Measurements from ENCODE around the gene NELL1.

NELL1 gene

DNA sequence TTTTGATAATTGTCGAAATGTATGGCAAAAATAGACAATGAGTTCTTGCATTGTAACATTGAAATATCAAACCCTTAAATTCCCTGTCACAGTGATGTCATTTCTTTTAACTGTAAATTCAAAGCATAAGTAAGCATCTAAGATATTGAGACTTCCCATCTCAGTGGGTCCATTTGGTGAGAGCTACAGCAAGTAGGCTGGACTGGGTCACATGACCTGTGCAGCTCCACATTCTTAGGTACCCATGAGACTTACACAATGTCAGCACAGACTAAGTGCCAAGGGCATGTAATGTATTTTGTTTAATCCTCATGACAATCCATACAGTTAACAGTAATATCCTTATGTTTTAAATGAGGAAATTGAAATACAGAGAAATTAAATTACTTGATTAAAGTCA is 210.7 kb downstream of the NELL1 start:
- no peak overlapping the region for H3K4me3 ChIP-seq (ENCODE audit: control insufficient read depth, low read depth, low read length)
- TF ChIP-seq, protein P1, sequence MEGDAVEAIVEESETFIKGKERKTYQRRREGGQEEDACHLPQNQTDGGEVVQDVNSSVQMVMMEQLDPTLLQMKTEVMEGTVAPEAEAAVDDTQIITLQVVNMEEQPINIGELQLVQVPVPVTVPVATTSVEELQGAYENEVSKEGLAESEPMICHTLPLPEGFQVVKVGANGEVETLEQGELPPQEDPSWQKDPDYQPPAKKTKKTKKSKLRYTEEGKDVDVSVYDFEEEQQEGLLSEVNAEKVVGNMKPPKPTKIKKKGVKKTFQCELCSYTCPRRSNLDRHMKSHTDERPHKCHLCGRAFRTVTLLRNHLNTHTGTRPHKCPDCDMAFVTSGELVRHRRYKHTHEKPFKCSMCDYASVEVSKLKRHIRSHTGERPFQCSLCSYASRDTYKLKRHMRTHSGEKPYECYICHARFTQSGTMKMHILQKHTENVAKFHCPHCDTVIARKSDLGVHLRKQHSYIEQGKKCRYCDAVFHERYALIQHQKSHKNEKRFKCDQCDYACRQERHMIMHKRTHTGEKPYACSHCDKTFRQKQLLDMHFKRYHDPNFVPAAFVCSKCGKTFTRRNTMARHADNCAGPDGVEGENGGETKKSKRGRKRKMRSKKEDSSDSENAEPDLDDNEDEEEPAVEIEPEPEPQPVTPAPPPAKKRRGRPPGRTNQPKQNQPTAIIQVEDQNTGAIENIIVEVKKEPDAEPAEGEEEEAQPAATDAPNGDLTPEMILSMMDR (IDR thresholded peaks at IDR 0.05; ENCODE audit: control insufficient read depth, insufficient read depth, low read depth, low read length, missing control alignments), result no peak
- DNase-seq (ENCODE audit: low read depth), result no peak

DNA sequence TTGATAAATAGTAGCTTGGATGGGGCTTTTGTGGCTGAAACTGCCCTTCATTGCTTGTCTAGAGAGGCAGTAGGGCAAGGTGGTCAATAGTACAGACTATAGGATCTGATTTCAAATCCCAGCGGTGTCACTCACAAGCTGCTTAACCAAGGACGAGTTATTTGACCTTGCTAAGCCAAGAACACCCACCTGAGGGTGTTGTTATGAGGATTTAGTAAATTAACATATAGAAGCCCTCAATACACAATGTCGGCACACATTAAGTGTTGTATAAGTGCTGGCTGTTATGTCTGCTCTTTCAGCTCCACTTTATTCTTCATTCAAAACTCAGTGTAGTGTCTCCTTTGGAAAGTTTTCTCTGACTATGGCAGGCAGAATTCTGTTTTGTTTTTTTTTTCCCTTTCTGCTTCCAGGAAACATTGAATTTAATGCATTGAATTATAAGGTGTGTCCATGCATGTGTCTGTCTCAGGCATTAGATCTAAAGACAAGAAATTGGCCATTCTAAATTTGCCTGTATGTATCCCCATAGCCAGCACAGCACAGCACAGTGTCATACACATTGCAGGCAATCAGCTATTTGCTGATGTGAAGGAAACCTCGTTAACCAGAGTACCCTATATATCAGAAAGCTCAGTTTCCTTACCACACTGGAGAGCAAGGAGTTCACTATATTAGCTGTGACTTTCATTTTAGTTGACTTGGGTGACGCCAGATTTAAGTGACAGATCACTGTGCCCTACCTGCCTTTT is 212.1 kb downstream of the NELL1 start:
- no peak overlapping the region for H3K4me3 ChIP-seq (ENCODE audit: control insufficient read depth, low read depth, low read length)
- no peak for DNase-seq (ENCODE audit: low read depth)

DNA sequence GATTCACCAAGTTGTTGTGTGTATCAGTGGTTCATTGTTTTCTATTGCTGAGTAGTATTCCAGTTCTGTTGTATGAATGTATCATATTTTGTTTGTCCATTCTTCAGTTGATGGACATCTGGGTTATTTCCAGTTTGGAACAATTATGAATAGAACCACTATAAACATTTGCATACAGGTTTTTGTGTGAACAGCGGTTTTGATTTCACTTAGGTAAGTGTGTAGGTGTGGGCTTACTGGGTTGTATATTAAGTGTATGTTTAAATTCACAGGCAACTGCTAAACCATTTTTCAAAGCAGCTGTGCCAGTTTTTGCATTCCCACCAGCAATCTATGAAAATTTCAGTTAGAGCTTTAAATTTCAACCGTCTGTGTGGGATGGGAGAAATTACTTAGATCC is 217.8 kb downstream of the NELL1 start:
- TF ChIP-seq, protein P1 (IDR thresholded peaks at IDR 0.05; ENCODE audit: control insufficient read depth, insufficient read depth, low read depth, low read length, missing control alignments), result no peak
- H3K4me3 ChIP-seq (ENCODE audit: control insufficient read depth, low read depth, low read length), result no peak overlapping the region
- DNase-seq (ENCODE audit: low read depth), result no peak

More for the DNA sequence above, 212.1 kb downstream of the NELL1 start:
- TF ChIP-seq, protein P1 (IDR thresholded peaks at IDR 0.05; ENCODE audit: control insufficient read depth, insufficient read depth, low read depth, low read length, missing control alignments), result no peak

DNA sequence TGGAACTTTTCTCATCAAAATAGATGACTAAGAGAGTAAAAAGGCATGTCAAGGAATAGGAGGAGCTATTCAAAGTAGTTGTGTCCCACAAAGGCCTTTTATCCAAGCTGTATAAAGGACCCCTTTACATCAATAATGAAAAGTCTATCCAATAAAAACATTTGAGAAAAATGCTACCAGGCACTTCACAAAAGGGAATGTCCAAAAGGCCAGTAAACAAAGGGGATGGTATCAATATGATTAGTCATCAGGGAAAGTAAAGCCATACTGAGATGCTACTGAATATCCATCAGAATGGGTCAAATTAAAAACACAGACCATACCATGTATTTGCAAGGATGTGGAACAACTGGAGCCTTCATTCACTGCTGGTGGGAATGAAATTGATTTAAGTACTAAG is 224.9 kb downstream of the NELL1 start:
- no peak for DNase-seq (ENCODE audit: low read depth)
- H3K4me3 ChIP-seq (ENCODE audit: control insufficient read depth, low read depth, low read length), result no peak overlapping the region
- TF ChIP-seq, protein P1 (IDR thresholded peaks at IDR 0.05; ENCODE audit: control insufficient read depth, insufficient read depth, low read depth, low read length, missing control alignments), result no peak

DNA sequence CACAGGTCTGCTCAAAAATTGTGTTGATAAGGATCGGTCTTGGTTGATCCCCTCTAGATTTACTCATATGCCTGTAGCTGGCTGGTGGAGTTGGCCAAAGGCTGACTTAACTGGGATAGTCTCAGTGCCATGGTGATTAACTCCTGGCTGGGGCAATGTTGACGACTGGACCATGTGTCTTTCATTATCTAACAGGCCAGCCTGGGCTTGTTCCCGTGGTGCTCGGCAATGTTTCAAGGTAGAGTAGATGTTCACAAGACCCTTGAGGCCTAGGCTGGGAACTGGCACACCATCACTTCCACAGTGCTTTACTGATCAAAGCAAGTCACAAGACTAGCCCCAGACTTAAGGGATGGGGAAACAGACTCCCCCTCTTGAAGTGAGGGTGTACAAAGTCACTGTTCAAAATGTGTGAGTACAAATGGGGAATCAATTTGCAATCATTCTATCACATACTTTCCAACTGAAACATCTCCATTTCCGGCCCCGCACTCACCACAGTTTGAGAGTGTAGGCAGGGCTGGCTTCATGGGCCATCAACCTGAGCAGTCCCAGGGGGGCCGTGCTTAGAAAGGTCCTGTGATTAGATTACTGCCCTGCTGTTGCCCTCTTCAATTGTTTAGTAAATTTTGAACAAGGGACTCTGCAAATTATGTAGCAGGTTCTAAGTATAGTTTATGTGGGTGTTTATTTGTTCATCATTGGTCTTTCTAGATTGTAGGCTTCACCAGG is 240.8 kb downstream of the NELL1 start:
- TF ChIP-seq, protein P1 (IDR thresholded peaks at IDR 0.05; ENCODE audit: control insufficient read depth, insufficient read depth, low read depth, low read length, missing control alignments), result no peak
- no peak overlapping the region for H3K4me3 ChIP-seq (ENCODE audit: control insufficient read depth, low read depth, low read length)
- DNase-seq (ENCODE audit: low read depth), result no peak

DNA sequence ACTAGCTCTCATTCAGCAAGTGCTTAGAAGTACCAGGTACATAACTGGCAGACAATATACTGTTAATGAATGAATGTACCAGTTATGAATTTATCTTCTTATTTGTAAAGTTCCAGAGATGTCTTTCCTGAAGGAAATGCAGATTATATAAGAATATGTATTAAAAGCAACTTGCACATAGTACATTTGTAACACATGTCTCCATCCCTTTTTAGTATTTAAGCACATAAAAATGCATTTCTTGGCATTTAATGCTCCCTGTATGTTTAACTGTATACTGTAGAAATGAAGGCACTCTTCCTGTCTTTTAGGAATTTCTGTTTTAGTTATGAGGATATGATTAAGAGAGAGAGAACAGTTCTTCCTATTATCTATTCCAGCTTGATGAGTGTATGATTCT is 241.3 kb downstream of the NELL1 start:
- H3K4me3 ChIP-seq (ENCODE audit: control insufficient read depth, low read depth, low read length), result no peak overlapping the region
- TF ChIP-seq, protein P1 (IDR thresholded peaks at IDR 0.05; ENCODE audit: control insufficient read depth, insufficient read depth, low read depth, low read length, missing control alignments), result no peak
- no peak for DNase-seq (ENCODE audit: low read depth)
